ENCODE data around the gene RPS24. TPM values are rescaled to one million over a fixed set of nuclear protein-coding genes. Genes with fewer than 3 reads are reported as not detected.

Gene RPS24
- total and polyA plus RNA-seq, 2 experiments from 2014 or later: 543 to 2,002 TPM

- no peaks in the 10 kb centered on the region for H3K27me3 ChIP-seq
- peaks cover 57% of the 10 kb centered on the region for H3K36me3 ChIP-seq
- TF ChIP-seq CTCF (IDR thresholded peaks at IDR 0.05; ENCODE audit: low read depth, low read length): no peak
- no peaks in the 10 kb centered on the region for H3K9me3 ChIP-seq (ENCODE audit: low read depth)
- H3K27ac ChIP-seq: no peak overlapping the region
- no peak overlapping the region for H3K4me3 ChIP-seq
- peaks cover 19% of the 10 kb centered on the region for H3K4me1 ChIP-seq (ENCODE audit: low read depth)
- no peak for DNase-seq (ENCODE audit: low read depth in 1 of 2, low spot score in 1 of 2)
These were observed 4.4 kb downstream of the RPS24 start for GRCh38 chr10:78038105-78038504.

GRCh38 chr10:78038791-78039547 is 5.3 kb downstream of the RPS24 start:
- no peak for DNase-seq (ENCODE audit: low read depth in 1 of 2, low spot score in 1 of 2)
- TF ChIP-seq CTCF (IDR thresholded peaks at IDR 0.05; ENCODE audit: low read depth, low read length): no peak
- no peak overlapping the region for H3K4me3 ChIP-seq
- peaks cover 26% of the 10 kb centered on the region for H3K4me1 ChIP-seq (ENCODE audit: low read depth)
- no peaks in the 10 kb centered on the region for H3K9me3 ChIP-seq (ENCODE audit: low read depth)
- no peak overlapping the region for H3K27ac ChIP-seq
- H3K36me3 ChIP-seq: peaks cover 57% of the 10 kb centered on the region
- H3K27me3 ChIP-seq: no peaks in the 10 kb centered on the region

GRCh38 chr10:78039743-78040142 is 6.1 kb downstream of the RPS24 start:
- peaks cover 57% of the 10 kb centered on the region for H3K36me3 ChIP-seq
- no peak overlapping the region for H3K4me3 ChIP-seq
- no peak for TF ChIP-seq CTCF (IDR thresholded peaks at IDR 0.05; ENCODE audit: low read depth, low read length)
- peaks cover 24% of the 10 kb centered on the region for H3K4me1 ChIP-seq (ENCODE audit: low read depth)
- no peaks in the 10 kb centered on the region for H3K27me3 ChIP-seq
- no peaks in the 10 kb centered on the region for H3K9me3 ChIP-seq (ENCODE audit: low read depth)
- DNase-seq (ENCODE audit: low read depth in 1 of 2, low spot score in 1 of 2): no peak
- H3K27ac ChIP-seq: no peak overlapping the region

- no peak for DNase-seq (ENCODE audit: low read depth in 1 of 2, low spot score in 1 of 2)
- Histone ChIP-seq H3K4me1 (ENCODE audit: low read depth) (peaks cover 18% of the 10 kb centered on the region), H3K27ac (peak overlapping the region; percentile 81), H3K36me3 (peaks cover 42% of the 10 kb centered on the region), H3K9me3 (ENCODE audit: low read depth) (no peaks in the 10 kb centered on the region), H3K27me3 (no peaks in the 10 kb centered on the region), H3K4me3 (no peak overlapping the region)
- TF ChIP-seq CTCF (IDR thresholded peaks at IDR 0.05; ENCODE audit: low read depth, low read length): no peak
These were observed 7.8 kb downstream of the RPS24 start for GRCh38 chr10:78041170-78042057.

GRCh38 chr10:78042058-78042751 is 8.5 kb downstream of the RPS24 start:
- H3K27ac ChIP-seq: peak overlapping the region; percentile 81
- H3K36me3 ChIP-seq: peaks cover 34% of the 10 kb centered on the region
- H3K4me1 ChIP-seq (ENCODE audit: low read depth): peaks cover 18% of the 10 kb centered on the region

More at GRCh38 chr10:78042058-78042751, 8.5 kb downstream of the RPS24 start:
- Histone ChIP-seq H3K27me3 (no peaks in the 10 kb centered on the region), H3K9me3 (ENCODE audit: low read depth) (no peaks in the 10 kb centered on the region), H3K4me3 (no peak overlapping the region)
- no peak for DNase-seq (ENCODE audit: low read depth in 1 of 2, low spot score in 1 of 2)
- TF ChIP-seq CTCF (IDR thresholded peaks at IDR 0.05; ENCODE audit: low read depth, low read length): no peak

Data from cardiac muscle cell (in vitro differentiated cells and primary cell).